Activated CD8-positive, alpha-beta T cell treated with anti-CD3 and anti-CD28 coated beads for 36 hours (primary cell): ENCODE results near the gene POP5. TPM values are rescaled to one million over a fixed set of nuclear protein-coding genes. Genes with fewer than 3 reads are reported as not detected.
"Not testable (repeated sequence)": the region's sequence is repeated elsewhere in the genome, so short reads cannot be mapped to it uniquely, and the experiment has no call there.

Experiments
- ATAC-seq: fragments of 200-7000 bp; cut with Tn5 transposase; one replicate; pipeline ENCODE4 v1.10.0; 2021; ENCODE audit warnings: mild to moderate bottlenecking, moderate library complexity
- CTCF ChIA-PET: fragments of 350-600 bp; sonication (Branson Sonifier 250); formaldehyde crosslinking; loops from one replicate; lab custom pipeline; 2021; ENCODE audit warnings: antibody characterized with exemption; lab: Charles Lee
- POLR2A ChIA-PET: fragments of 350-600 bp; sonication (Branson Sonifier 250); formaldehyde crosslinking; loops from one replicate; lab custom pipeline; 2021; ENCODE audit warnings: antibody characterized with exemption; lab: Charles Lee
- DNase-seq: peaks from one replicate; pipeline ENCODE4 v3.0.0-alpha.2; 2020
- H3K27ac Mint-ChIP-seq: one replicate; pipeline ENCODE4 v1.8.0; 2021; ENCODE audit warnings: mild to moderate bottlenecking, mixed read lengths
- H3K27me3 Mint-ChIP-seq: one replicate; pipeline ENCODE4 v1.8.0; 2021; ENCODE audit warnings: mixed read lengths
- H3K36me3 Mint-ChIP-seq: one replicate; pipeline ENCODE4 v1.8.0; 2021; ENCODE audit warnings: low read depth, mixed read lengths
- H3K4me1 Mint-ChIP-seq: one replicate; pipeline ENCODE4 v1.8.0; 2021; ENCODE audit warnings: low read depth, mixed read lengths
- H3K4me3 Mint-ChIP-seq: one replicate; pipeline ENCODE4 v1.8.0; 2021; ENCODE audit warnings: mild to moderate bottlenecking, moderate library complexity, mixed read lengths
- H3K9me3 Mint-ChIP-seq: one replicate; pipeline ENCODE4 v1.8.0; 2021; ENCODE audit warnings: mixed read lengths
- CTCF ChIP-seq: fragments of 200-600 bp; IDR thresholded peaks from one replicate; pipeline ENCODE4 v1.8.0; 2022; ENCODE audit warnings: antibody characterized with exemption, mild to moderate bottlenecking
- intact Hi-C: fragments of 100-400 bp; cut with micrococcal nuclease; formaldehyde crosslinking; loops from one replicate; pipeline ENCODE4 v1.10.0; 2022
- total RNA-seq, 2 experiments: library from RNA; stranded (reverse); gene quantifications; one replicate each; pipeline ENCODE4 v1.2.3, GENCODE V29; 2021

POP5 gene
- total RNA-seq, 2 experiments from 2014 or later = 44.3 to 51.1 TPM

GRCh38 chr12:120620624-120621023 lies 39.4 kb upstream of the POP5 start:
- CTCF ChIA-PET = interaction anchor here (2.1 to 3.4 kb wide), 2 partner anchors 29 to 37 kb away, joined by 5 to 14 read pairs; no protein-coding TSS in a partner anchor
- Mint-ChIP-seq H3K4me3 (no peak overlapping the region), H3K9me3 (no peaks in the 10 kb centered on the region), H3K4me1 (no peaks in the 10 kb centered on the region), H3K27ac (no peak overlapping the region), H3K36me3 (no peaks in the 10 kb centered on the region), H3K27me3 (peaks cover 11% of the 10 kb centered on the region)
- POLR2A ChIA-PET = no interaction called here
- no peak for ATAC-seq
- TF ChIP-seq CTCF = no peak
- no peak for DNase-seq
- intact Hi-C loops = no loop called here

- POLR2A ChIA-PET = no interaction called here
- CTCF ChIA-PET = interaction anchor here (1.2 to 3.4 kb wide), 2 partner anchors 30 to 36 kb away, joined by 5 to 14 read pairs; no protein-coding TSS in a partner anchor
- H3K4me1 Mint-ChIP-seq = peaks cover 9% of the 10 kb centered on the region
- peaks cover 11% of the 10 kb centered on the region for H3K27me3 Mint-ChIP-seq
- H3K9me3 Mint-ChIP-seq = no peaks in the 10 kb centered on the region
- DNase-seq (no peak), ATAC-seq (no peak)
- H3K36me3 Mint-ChIP-seq = no peaks in the 10 kb centered on the region
- no peak overlapping the region for H3K4me3 Mint-ChIP-seq
- intact Hi-C loops = no loop called here
- no peak overlapping the region for H3K27ac Mint-ChIP-seq
- no peak for TF ChIP-seq CTCF
Measured at GRCh38 chr12:120618954-120619615, 37.9 kb upstream of the POP5 start.

GRCh38 chr12:120617767-120618166 lies 36.6 kb upstream of the POP5 start:
- peaks cover 11% of the 10 kb centered on the region for H3K27me3 Mint-ChIP-seq
- H3K9me3 Mint-ChIP-seq, H3K27ac Mint-ChIP-seq, H3K4me1 Mint-ChIP-seq, H3K4me3 Mint-ChIP-seq, POLR2A ChIA-PET, ATAC-seq, intact Hi-C loops, DNase-seq, CTCF ChIA-PET, H3K36me3 Mint-ChIP-seq: not testable (repeated sequence)

- H3K9me3 Mint-ChIP-seq, intact Hi-C loops, H3K27ac Mint-ChIP-seq, CTCF ChIA-PET, POLR2A ChIA-PET, H3K4me1 Mint-ChIP-seq, H3K4me3 Mint-ChIP-seq, ATAC-seq, DNase-seq, H3K36me3 Mint-ChIP-seq: not testable (repeated sequence)
- H3K27me3 Mint-ChIP-seq = peaks cover 11% of the 10 kb centered on the region
Measured at GRCh38 chr12:120617193-120617592, 36.0 kb upstream of the POP5 start.

GRCh38 chr12:120614848-120615247 lies 33.6 kb upstream of the POP5 start:
- DNase-seq (no peak), ATAC-seq (peak; percentile 45)
- ChIA-PET POLR2A (no interaction called here), CTCF (interaction anchor here (0.5 to 1.7 kb wide), 3 partner anchors 31 to 350 kb away, joined by 3 to 7 read pairs (median 5); no protein-coding TSS in a partner anchor)
- H3K9me3 Mint-ChIP-seq = no peaks in the 10 kb centered on the region
- H3K36me3 Mint-ChIP-seq = no peaks in the 10 kb centered on the region
- no peak overlapping the region for H3K27ac Mint-ChIP-seq
- TF ChIP-seq CTCF = no peak
- peaks cover 9% of the 10 kb centered on the region for H3K4me1 Mint-ChIP-seq
- H3K4me3 Mint-ChIP-seq = no peak overlapping the region
- peaks cover 10% of the 10 kb centered on the region for H3K27me3 Mint-ChIP-seq
- intact Hi-C loops = no loop called here

- H3K27me3 Mint-ChIP-seq, CTCF ChIA-PET, H3K4me1 Mint-ChIP-seq, H3K36me3 Mint-ChIP-seq, H3K9me3 Mint-ChIP-seq, DNase-seq, POLR2A ChIA-PET, intact Hi-C loops, H3K4me3 Mint-ChIP-seq, H3K27ac Mint-ChIP-seq, ATAC-seq: not testable (repeated sequence)
Measured at GRCh38 chr12:120611534-120611933, 30.3 kb upstream of the POP5 start.
